ENCODE data around the gene DNAJB6.

Gene DNAJB6

GRCh38 chr7:157355784-157356511 is 19.1 kb downstream of the DNAJB6 start:
- TF ChIP-seq CTCF (IDR thresholded peaks at IDR 0.05; ENCODE audit: extremely low read depth, insufficient read depth, missing control alignments) = no peak
- in situ Hi-C loops (cut with MboI; ENCODE audit: low pct_unique_long_range_greater_than_20kb, low sequenced_read_pairs, unreplicated experiment) = no loop called here
- DNase-seq (ENCODE audit: low spot score) = no peak

GRCh38 chr7:157357129-157358040 is 20.6 kb downstream of the DNAJB6 start:
- TF ChIP-seq CTCF (IDR thresholded peaks at IDR 0.05; ENCODE audit: extremely low read depth, insufficient read depth, missing control alignments) = no peak
- in situ Hi-C loops (cut with MboI; ENCODE audit: low pct_unique_long_range_greater_than_20kb, low sequenced_read_pairs, unreplicated experiment) = no loop called here
- peak; percentile 79 for DNase-seq (ENCODE audit: low spot score)

- DNase-seq (ENCODE audit: low spot score) = no peak
- in situ Hi-C loops (cut with MboI; ENCODE audit: low pct_unique_long_range_greater_than_20kb, low sequenced_read_pairs, unreplicated experiment) = no loop called here
- no peak for TF ChIP-seq CTCF (IDR thresholded peaks at IDR 0.05; ENCODE audit: extremely low read depth, insufficient read depth, missing control alignments)
These were observed 21.4 kb downstream of the DNAJB6 start for GRCh38 chr7:157358041-157358752.

GRCh38 chr7:157358753-157359096 is 21.9 kb downstream of the DNAJB6 start:
- DNase-seq (ENCODE audit: low spot score) = no peak
- in situ Hi-C loops (cut with MboI; ENCODE audit: low pct_unique_long_range_greater_than_20kb, low sequenced_read_pairs, unreplicated experiment) = no loop called here
- TF ChIP-seq CTCF (IDR thresholded peaks at IDR 0.05; ENCODE audit: extremely low read depth, insufficient read depth, missing control alignments) = no peak

GRCh38 chr7:157359581-157359980 is 22.8 kb downstream of the DNAJB6 start:
- in situ Hi-C loops (cut with MboI; ENCODE audit: low pct_unique_long_range_greater_than_20kb, low sequenced_read_pairs, unreplicated experiment) = no loop called here
- DNase-seq (ENCODE audit: low spot score) = no peak
- TF ChIP-seq CTCF (IDR thresholded peaks at IDR 0.05; ENCODE audit: extremely low read depth, insufficient read depth, missing control alignments) = no peak

- in situ Hi-C loops (cut with MboI; ENCODE audit: low pct_unique_long_range_greater_than_20kb, low sequenced_read_pairs, unreplicated experiment) = no loop called here
- TF ChIP-seq CTCF (IDR thresholded peaks at IDR 0.05; ENCODE audit: extremely low read depth, insufficient read depth, missing control alignments) = no peak
- DNase-seq (ENCODE audit: low spot score) = no peak
These were observed 23.8 kb downstream of the DNAJB6 start for GRCh38 chr7:157360483-157361025.
